NCI-H2171 treated with DMSO at 0.1 percent for 48 hours (cell line): ENCODE results near the gene IFT80.

ENCODE experiments used
- DNase-seq: peaks from one replicate; lab custom pipeline; 2025; lab: John Stamatoyannopoulos, UW

Gene IFT80

GRCh38 chr3:160265088-160265487 is 133.9 kb downstream of the IFT80 start:
- DNase-seq, result no peak

GRCh38 chr3:160260587-160261270 is 138.3 kb downstream of the IFT80 start:
- no peak for DNase-seq

GRCh38 chr3:160259589-160259988 is 139.4 kb downstream of the IFT80 start:
- no peak for DNase-seq

- DNase-seq, result no peak
Measured at GRCh38 chr3:160257606-160258005, 141.4 kb downstream of the IFT80 start.

- no peak for DNase-seq
Measured at GRCh38 chr3:160253298-160253697, 145.7 kb downstream of the IFT80 start.

- no peak for DNase-seq
Measured at GRCh38 chr3:160247766-160248165, 151.3 kb downstream of the IFT80 start.

GRCh38 chr3:160245261-160245800 is 153.7 kb downstream of the IFT80 start:
- DNase-seq, result no peak

GRCh38 chr3:160240719-160241118 is 158.3 kb downstream of the IFT80 start:
- DNase-seq, result peak; percentile 30

GRCh38 chr3:160232014-160232413 is 167.0 kb downstream of the IFT80 start:
- DNase-seq, result no peak

- DNase-seq, result no peak
Measured at GRCh38 chr3:160227419-160227818, 171.6 kb downstream of the IFT80 start.

- peak; percentile 24 for DNase-seq
Measured at GRCh38 chr3:160226026-160226907, 172.8 kb downstream of the IFT80 start.

GRCh38 chr3:160225176-160226025 is 173.6 kb downstream of the IFT80 start, which contains the start of gene C3orf80:
TSS of gene C3orf80 (plus strand) at chr3:160225422. CDS start at chr3:160225636, 214 bp downstream.
- DNase-seq, result peak; percentile 53

GRCh38 chr3:160224811-160225175 is 174.2 kb downstream of the IFT80 start:
- peak; percentile 30 for DNase-seq

GRCh38 chr3:160224256-160224655 is 174.8 kb downstream of the IFT80 start:
- DNase-seq, result no peak

- no peak for DNase-seq
Measured at GRCh38 chr3:160221019-160221418, 178.0 kb downstream of the IFT80 start.

- DNase-seq, result no peak
Measured at GRCh38 chr3:160220038-160220437, 179.0 kb downstream of the IFT80 start.

- DNase-seq, result no peak
Measured at GRCh38 chr3:160218136-160218535, 180.9 kb downstream of the IFT80 start.

GRCh38 chr3:160217675-160218074 is 181.3 kb downstream of the IFT80 start:
- peak; percentile 21 for DNase-seq

GRCh38 chr3:160213191-160213590 is 185.8 kb downstream of the IFT80 start:
- DNase-seq, result no peak

- no peak for DNase-seq
Measured at GRCh38 chr3:160210799-160211221, 188.2 kb downstream of the IFT80 start.

GRCh38 chr3:160210341-160210740 is 188.7 kb downstream of the IFT80 start:
- no peak for DNase-seq
